Right lobe of liver (tissue), 6 donors: ENCODE results near the gene EVA1A. TPM values are rescaled to one million over a fixed set of nuclear protein-coding genes. Genes with fewer than 3 reads are reported as not detected.

Experiments used
- ATAC-seq, 4 donors: fragments of 200-7000 bp; cut with Tn5 transposase; one replicate each; pipeline ENCODE4 v1.9.1; 2020; ENCODE audit warnings: mild to moderate bottlenecking in 4 of 4, moderate library complexity in 4 of 4
- DNase-seq, 3 donors: peaks; one replicate each; pipeline ENCODE4 v3.0.0-alpha.2; 2020
- H3K27ac ChIP-seq, 3 donors: fragments of 200-600 bp; one replicate each; pipeline ENCODE4 v1.8.0; 2022
- H3K27me3 ChIP-seq, 2 donors: fragments of 200-600 bp; one replicate each; pipeline ENCODE4 v1.8.0; 2022
- H3K36me3 ChIP-seq, 4 donors: fragments of 200-600 bp; sonication (generic) in 1 of 4; one replicate each; pipeline versions ENCODE4 v1.5.1 to v1.8.0; 2017 to 2022; ENCODE audit warnings: control low read depth in 1 of 4
- H3K4me1 ChIP-seq, 4 donors: fragments of 200-600 bp; sonication (generic) in 1 of 4; one replicate each; pipeline versions ENCODE4 v1.5.1 to v1.8.0; 2017 to 2022; ENCODE audit warnings: control low read depth in 1 of 4
- H3K4me3 ChIP-seq, 3 donors: fragments of 200-600 bp; one replicate each; pipeline ENCODE4 v1.8.0; 2022
- H3K9me3 ChIP-seq, 4 donors: fragments of 200-600 bp; sonication (generic) in 1 of 4; one replicate each; pipeline versions ENCODE4 v1.5.1 to v1.8.0; 2017 to 2022; ENCODE audit warnings: control low read depth in 1 of 4
- CTCF ChIP-seq, 4 donors: fragments of 200-600 bp in 3 of 4; fragments of 450-650 bp in 1 of 4; IDR thresholded peaks; one replicate each; pipeline versions ENCODE4 v1.5.1 to v1.8.0; 2016 to 2022; ENCODE audit warnings: antibody characterized with exemption in 4 of 4, mild to moderate bottlenecking in 2 of 4
- POLR2A ChIP-seq: fragments of 450-650 bp; IDR thresholded peaks from one replicate; pipeline ENCODE4 v1.6.1; 2017; ENCODE audit warnings: antibody characterized with exemption, mild to moderate bottlenecking
- WGBS: methylation state at CpG from one replicate; pipeline ENCODE4 v1.1.6; 2018; ENCODE audit warnings: low coverage, low lambda C conversion rate; ENCODE audit not compliant: insufficient coverage; ENCODE audit errors: missing lambda C conversion rate; 5-methylcytosine and 5-hydroxymethylcytosine counted together
- intact Hi-C, 2 donors: fragments of 100-400 bp; cut with DNase I; formaldehyde crosslinking; loops; one replicate each; pipeline versions ENCODE4 v1.11.2 to v1.14.1; 2022
- total RNA-seq, 6 experiments: library from RNA; depleted of rRNA in 2 of 6; stranded (reverse); fragments of >200 nt in 2 of 6; fragmentation: NEBNext Ultra II Directional in 3 of 6; extraction: Animal tissue kit (Norgen Biotek cat#: 25700) in 3 of 6; gene quantifications; one replicate each; pipeline versions ENCODE4 v1.1.0 to v1.2.4, GENCODE V29; 2016 to 2023
- donor health status: DM: no; HTN: yes; CAD: no.
- donor health status: DM: no; HTN: no; CAD: no.
- donor health status: DM: no; HTN: no; CAD: no.
- donor health status: DM: no; HTN: yes; CAD: no.
- donor health status: DM: no; HTN: yes; CAD: no.

EVA1A gene
- total RNA-seq, 6 experiments from 2014 or later: 30.6 to 125 (median 74.5) TPM

- Histone ChIP-seq H3K36me3 (no peaks in the 10 kb centered on the region), H3K4me1 (no peaks in the 10 kb centered on the region), H3K27me3 (no peaks in the 10 kb centered on the region), H3K4me3 (no peak overlapping the region), H3K9me3 (no peaks in the 10 kb centered on the region), H3K27ac (no peak overlapping the region)
- DNase-seq: no peak
- ATAC-seq: no peak
- intact Hi-C loops: no loop called here
- TF ChIP-seq POLR2A: no peak
- no peak for TF ChIP-seq CTCF (IDR thresholded peaks at IDR 0.05)
- 73% methylated on average over 4 of the region's 4 CpGs for WGBS
Observed at GRCh38 chr2:75547345-75548035, 13.2 kb downstream of the EVA1A start.

- H3K9me3 ChIP-seq: no peaks in the 10 kb centered on the region
- intact Hi-C loops: no loop called here
- WGBS: 79% methylated on average over 2 of the region's 2 CpGs
- no peaks in the 10 kb centered on the region for H3K36me3 ChIP-seq
- DNase-seq (no peak), ATAC-seq (no peak)
- TF ChIP-seq CTCF (IDR thresholded peaks at IDR 0.05) (no peak), POLR2A (no peak)
- H3K27ac ChIP-seq: no peak overlapping the region
- no peak overlapping the region for H3K4me3 ChIP-seq
- no peaks in the 10 kb centered on the region for H3K27me3 ChIP-seq
- no peaks in the 10 kb centered on the region for H3K4me1 ChIP-seq
Observed at GRCh38 chr2:75545922-75546321, 14.8 kb downstream of the EVA1A start.

GRCh38 chr2:75545387-75545786 is 15.4 kb downstream of the EVA1A start:
- H3K9me3 ChIP-seq: no peaks in the 10 kb centered on the region
- TF ChIP-seq POLR2A: no peak
- TF ChIP-seq CTCF (IDR thresholded peaks at IDR 0.05): no peak
- no peaks in the 10 kb centered on the region for H3K36me3 ChIP-seq
- 93% methylated on average over 3 of the region's 3 CpGs for WGBS
- no peak overlapping the region for H3K4me3 ChIP-seq
- no peak for DNase-seq
- no peaks in the 10 kb centered on the region for H3K27me3 ChIP-seq
- H3K27ac ChIP-seq: no peak overlapping the region
- H3K4me1 ChIP-seq: no peaks in the 10 kb centered on the region
- ATAC-seq: no peak
- intact Hi-C loops: no loop called here

GRCh38 chr2:75543446-75543845 is 17.3 kb downstream of the EVA1A start:
- no peak overlapping the region for H3K27ac ChIP-seq
- intact Hi-C loops: no loop called here
- no peaks in the 10 kb centered on the region for H3K9me3 ChIP-seq
- ATAC-seq (no peak), DNase-seq (no peak)
- no peaks in the 10 kb centered on the region for H3K36me3 ChIP-seq
- TF ChIP-seq POLR2A (no peak), CTCF (IDR thresholded peaks at IDR 0.05) (no peak)
- no peak overlapping the region for H3K4me3 ChIP-seq
- no peaks in the 10 kb centered on the region for H3K4me1 ChIP-seq
- H3K27me3 ChIP-seq: no peaks in the 10 kb centered on the region
- WGBS: 60% methylated on average over 1 of the region's 4 CpGs
